Right renal pelvis (tissue), 4 donors: ENCODE data around the gene SMYD3. TPM values are rescaled to one million over a fixed set of nuclear protein-coding genes. Genes with fewer than 3 reads are reported as not detected.
"Not testable (repeated sequence)": the region's sequence is repeated elsewhere in the genome, so short reads cannot be mapped to it uniquely, and the experiment has no call there.

Experiments
- DNase-seq, 4 donors: peaks; one replicate each; pipeline ENCODE4 v3.0.0-alpha.2; 2013; ENCODE audit warnings: low read depth in 4 of 4, low spot score in 3 of 4, missing footprints in 1 of 4
- polyA plus RNA-seq, 4 donors: library from polyadenylated mRNA; unstranded; fragments of 120-200 nt; gene quantifications; one replicate each; pipeline ENCODE4 v1.2.1, GENCODE V29; 2013; ENCODE audit not compliant: insufficient read length in 4 of 4

Gene SMYD3
- polyA plus RNA-seq, 4 donors = 25.1 to 36.1 (median 27.5) TPM

- DNase-seq = no peak
Observed at GRCh38 chr1:245771511-245772281, 735.4 kb downstream of the SMYD3 start.

GRCh38 chr1:245770156-245770555, 736.9 kb downstream of the SMYD3 start:
- DNase-seq = no peak

- DNase-seq = no peak
Observed at GRCh38 chr1:245768596-245768995, 738.5 kb downstream of the SMYD3 start.

GRCh38 chr1:245765230-245766000, 741.7 kb downstream of the SMYD3 start:
- DNase-seq = no peak

GRCh38 chr1:245763873-245764331, 743.2 kb downstream of the SMYD3 start:
- no peak for DNase-seq

- no peak for DNase-seq
Observed at GRCh38 chr1:245762396-245762910, 744.6 kb downstream of the SMYD3 start.

GRCh38 chr1:245760301-245760700, 746.8 kb downstream of the SMYD3 start:
- no peak for DNase-seq

GRCh38 chr1:245754463-245754961, 752.6 kb downstream of the SMYD3 start:
- DNase-seq = no peak

GRCh38 chr1:245753807-245754206, 753.3 kb downstream of the SMYD3 start:
- DNase-seq = no peak

GRCh38 chr1:245752561-245752960, 754.5 kb downstream of the SMYD3 start:
- no peak for DNase-seq

GRCh38 chr1:245751726-245752470, 755.2 kb downstream of the SMYD3 start:
- DNase-seq = no peak

GRCh38 chr1:245751116-245751515, 756.0 kb downstream of the SMYD3 start:
- DNase-seq = no peak

GRCh38 chr1:245750261-245750660, 756.8 kb downstream of the SMYD3 start:
- DNase-seq = no peak

GRCh38 chr1:245749053-245749452, 758.0 kb downstream of the SMYD3 start:
- DNase-seq = no peak

GRCh38 chr1:245748646-245749045, 758.4 kb downstream of the SMYD3 start:
- no peak for DNase-seq

- DNase-seq = no peak
Observed at GRCh38 chr1:245748240-245748639, 758.8 kb downstream of the SMYD3 start.

- peak in 1 of 4 donors; percentile 48 for DNase-seq
Observed at GRCh38 chr1:245742896-245743295, 764.2 kb downstream of the SMYD3 start.

GRCh38 chr1:245740336-245740735, 766.7 kb downstream of the SMYD3 start:
- DNase-seq = not testable (repeated sequence)

- no peak for DNase-seq
Observed at GRCh38 chr1:245730801-245731200, 776.3 kb downstream of the SMYD3 start.

GRCh38 chr1:245728035-245728434, 779.0 kb downstream of the SMYD3 start:
- not testable (repeated sequence) for DNase-seq

- no peak for DNase-seq
Observed at GRCh38 chr1:245721488-245721887, 785.6 kb downstream of the SMYD3 start.
